Measurements from ENCODE around the gene FAM13C. TPM values are rescaled to one million over a fixed set of nuclear protein-coding genes. Genes with fewer than 3 reads are reported as not detected.

Gene FAM13C
- total RNA-seq, 4 donors from 2014 or later, result 45.1 to 62.9 (median 53.1) TPM

DNA sequence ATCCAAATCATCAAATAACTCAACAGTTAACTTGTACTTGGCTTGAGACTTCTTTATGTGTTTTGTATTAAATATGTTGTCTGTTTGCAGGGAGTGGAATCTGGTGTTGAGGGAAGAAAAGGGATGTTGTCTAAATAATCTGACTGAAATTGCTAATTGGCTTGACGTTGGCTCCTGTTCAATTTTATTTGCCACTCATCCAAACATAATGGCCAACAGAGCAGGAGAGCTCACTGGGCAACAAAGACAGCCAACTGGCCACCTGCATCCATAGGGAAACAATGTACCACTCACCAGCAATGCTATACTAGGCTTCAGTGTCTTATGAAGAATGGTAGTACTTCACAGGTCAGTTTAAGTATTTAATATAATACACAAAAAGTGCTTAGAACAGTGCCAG lies 80.5 kb downstream of the FAM13C start:
- H3K4me3 ChIP-seq, result no peak overlapping the region
- intact Hi-C loops (cut with DNase I), result no loop called here

DNA sequence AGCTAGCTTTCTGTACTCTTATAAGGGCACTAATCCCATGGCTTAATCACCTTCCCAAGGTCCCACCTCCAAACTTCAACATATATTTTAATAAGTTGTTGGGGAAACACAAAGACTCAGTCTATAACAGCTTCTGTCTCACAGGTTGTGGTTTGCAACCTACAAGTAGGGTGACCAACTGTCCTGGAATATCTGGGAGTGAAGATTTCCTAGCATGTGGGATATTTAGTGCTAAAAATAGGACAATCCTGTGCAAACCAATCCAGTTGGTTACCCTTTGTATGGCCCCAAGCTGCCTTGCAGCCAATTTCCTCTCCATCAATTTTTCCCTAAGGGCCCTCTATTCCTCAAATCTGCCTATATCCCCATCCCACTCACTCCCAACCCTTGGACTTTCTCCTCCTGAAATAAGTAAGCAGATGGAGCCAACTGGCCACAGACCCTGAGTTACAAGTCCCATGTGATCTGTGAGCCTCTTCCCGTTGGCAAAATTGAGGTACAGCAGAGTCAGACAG lies 82.3 kb downstream of the FAM13C start:
- no peaks in the 10 kb centered on the region for H3K9me3 ChIP-seq
- peak overlapping the region in 1 of 4 donors; percentile 35 for H3K27ac ChIP-seq (replicated peaks in 1 of 4)
- H3K4me3 ChIP-seq, result no peak overlapping the region
- no peak for DNase-seq (ENCODE audit: extremely low spot score)
- peaks cover 2 to 49% (median 46%) of the 10 kb centered on the region in 4 donors for H3K4me1 ChIP-seq
- WGBS, result 60% methylated on average over 1 of the region's 1 CpG
- peaks cover 0 to 14% (median 0%) of the 10 kb centered on the region in 4 donors for H3K36me3 ChIP-seq
- TF ChIP-seq POLR2AphosphoS5 (IDR thresholded peaks at IDR 0.05), result no peak
- no peak for TF ChIP-seq EP300 (IDR thresholded peaks at IDR 0.05)
- intact Hi-C loops (cut with DNase I), result no loop called here
- no peaks in the 10 kb centered on the region for H3K27me3 ChIP-seq

More for the DNA sequence above, 80.5 kb downstream of the FAM13C start:
- Histone ChIP-seq H3K36me3 (peaks cover 0 to 9% (median 0%) of the 10 kb centered on the region in 4 donors), H3K4me1 (peaks cover 5 to 57% (median 54%) of the 10 kb centered on the region in 4 donors), H3K9me3 (no peaks in the 10 kb centered on the region), H3K27me3 (no peaks in the 10 kb centered on the region), H3K27ac (replicated peaks in 1 of 4) (no peak overlapping the region)
- 77% methylated on average over 1 of the region's 1 CpG for WGBS
- TF ChIP-seq, protein P1, sequence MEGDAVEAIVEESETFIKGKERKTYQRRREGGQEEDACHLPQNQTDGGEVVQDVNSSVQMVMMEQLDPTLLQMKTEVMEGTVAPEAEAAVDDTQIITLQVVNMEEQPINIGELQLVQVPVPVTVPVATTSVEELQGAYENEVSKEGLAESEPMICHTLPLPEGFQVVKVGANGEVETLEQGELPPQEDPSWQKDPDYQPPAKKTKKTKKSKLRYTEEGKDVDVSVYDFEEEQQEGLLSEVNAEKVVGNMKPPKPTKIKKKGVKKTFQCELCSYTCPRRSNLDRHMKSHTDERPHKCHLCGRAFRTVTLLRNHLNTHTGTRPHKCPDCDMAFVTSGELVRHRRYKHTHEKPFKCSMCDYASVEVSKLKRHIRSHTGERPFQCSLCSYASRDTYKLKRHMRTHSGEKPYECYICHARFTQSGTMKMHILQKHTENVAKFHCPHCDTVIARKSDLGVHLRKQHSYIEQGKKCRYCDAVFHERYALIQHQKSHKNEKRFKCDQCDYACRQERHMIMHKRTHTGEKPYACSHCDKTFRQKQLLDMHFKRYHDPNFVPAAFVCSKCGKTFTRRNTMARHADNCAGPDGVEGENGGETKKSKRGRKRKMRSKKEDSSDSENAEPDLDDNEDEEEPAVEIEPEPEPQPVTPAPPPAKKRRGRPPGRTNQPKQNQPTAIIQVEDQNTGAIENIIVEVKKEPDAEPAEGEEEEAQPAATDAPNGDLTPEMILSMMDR (IDR thresholded peaks at IDR 0.05), result no peak
- no peak for TF ChIP-seq EP300 (IDR thresholded peaks at IDR 0.05)
- no peak for TF ChIP-seq POLR2A (IDR thresholded peaks at IDR 0.05; ENCODE audit: low read depth)
- no peak for TF ChIP-seq POLR2AphosphoS5 (IDR thresholded peaks at IDR 0.05)
- DNase-seq (ENCODE audit: extremely low spot score), result no peak

DNA sequence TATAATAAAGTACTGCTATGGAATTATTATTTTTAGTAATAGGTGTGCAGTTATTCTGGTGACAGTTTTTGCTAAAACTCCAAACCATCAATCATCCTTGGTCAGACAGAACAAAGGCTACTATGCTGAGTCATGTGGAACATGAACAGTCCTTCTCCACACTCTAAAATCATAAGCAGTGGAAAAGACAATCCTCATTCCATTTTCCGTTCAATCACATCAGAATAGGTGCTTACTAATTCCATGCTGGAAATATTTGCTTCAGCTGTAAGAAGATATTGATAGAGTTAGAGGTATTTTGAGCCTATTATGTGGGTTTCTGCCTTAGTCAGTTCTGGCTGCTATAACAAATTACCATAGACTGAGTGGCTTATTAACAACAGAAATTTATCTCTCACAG lies 82.9 kb downstream of the FAM13C start:
- no peak for TF ChIP-seq POLR2A (IDR thresholded peaks at IDR 0.05; ENCODE audit: low read depth)
- TF ChIP-seq, protein P1 (IDR thresholded peaks at IDR 0.05), result no peak
- TF ChIP-seq POLR2AphosphoS5 (IDR thresholded peaks at IDR 0.05), result no peak
- no peak for TF ChIP-seq EP300 (IDR thresholded peaks at IDR 0.05)
- peaks cover 0 to 15% (median 2%) of the 10 kb centered on the region in 4 donors for H3K36me3 ChIP-seq
- peak overlapping the region in 1 of 4 donors; percentile 35 for H3K27ac ChIP-seq (replicated peaks in 1 of 4)
- DNase-seq (ENCODE audit: extremely low spot score), result no peak
- WGBS, result 56% methylated on average over 1 of the region's 1 CpG
- intact Hi-C loops (cut with DNase I), result no loop called here
- H3K27me3 ChIP-seq, result no peaks in the 10 kb centered on the region
- H3K4me3 ChIP-seq, result no peak overlapping the region
- H3K9me3 ChIP-seq, result no peaks in the 10 kb centered on the region
- H3K4me1 ChIP-seq, result peaks cover 0 to 45% (median 41%) of the 10 kb centered on the region in 4 donors

DNA sequence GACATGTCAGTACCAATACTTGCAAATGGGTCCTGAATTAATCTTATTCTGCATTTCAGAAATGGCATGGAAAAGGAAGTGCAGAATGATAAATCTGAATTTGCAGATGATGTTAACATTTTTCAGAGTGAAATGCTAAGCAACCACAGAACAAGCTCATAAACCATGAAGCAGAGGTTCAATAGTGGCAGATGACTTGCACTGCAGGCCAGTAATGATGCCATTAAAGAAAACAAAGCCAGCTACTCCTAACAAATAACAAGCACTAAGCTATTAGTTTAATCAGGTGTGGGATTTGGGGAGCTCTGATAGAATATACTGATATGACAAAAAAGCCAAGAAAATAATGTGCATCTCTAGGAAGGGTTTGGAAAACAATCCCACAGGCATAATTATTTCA lies 85.4 kb downstream of the FAM13C start:
- H3K9me3 ChIP-seq, result no peaks in the 10 kb centered on the region
- peaks cover 0 to 39% (median 33%) of the 10 kb centered on the region in 4 donors for H3K4me1 ChIP-seq
- no peak for DNase-seq (ENCODE audit: extremely low spot score)
- H3K27ac ChIP-seq (replicated peaks in 1 of 4), result no peak overlapping the region
- intact Hi-C loops (cut with DNase I), result no loop called here
- TF ChIP-seq, protein P1 (IDR thresholded peaks at IDR 0.05), result no peak
- TF ChIP-seq POLR2A (IDR thresholded peaks at IDR 0.05; ENCODE audit: low read depth) (no peak), EP300 (IDR thresholded peaks at IDR 0.05) (no peak), POLR2AphosphoS5 (IDR thresholded peaks at IDR 0.05) (no peak)
- H3K4me3 ChIP-seq, result no peak overlapping the region
- no peaks in the 10 kb centered on the region for H3K27me3 ChIP-seq
- H3K36me3 ChIP-seq, result peaks cover 0 to 6% (median 2%) of the 10 kb centered on the region in 4 donors

DNA sequence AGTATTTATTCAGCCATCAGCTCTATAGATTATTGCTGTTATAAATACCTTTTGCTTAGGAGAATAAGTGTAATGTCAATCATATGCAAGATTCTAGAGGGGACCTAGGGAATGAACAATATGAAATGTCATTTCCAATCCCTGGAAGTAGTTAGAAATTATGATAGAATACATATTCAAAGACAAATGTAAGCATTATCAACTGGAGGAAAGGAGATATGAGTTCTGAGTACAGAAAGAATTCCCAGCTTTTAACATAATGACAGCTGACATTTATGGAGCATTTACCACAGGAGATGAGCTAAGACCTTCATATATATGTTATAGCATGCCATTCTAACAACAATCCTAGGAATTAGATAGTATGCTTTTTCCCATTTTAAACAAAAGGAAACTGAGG lies 86.2 kb downstream of the FAM13C start:
- intact Hi-C loops (cut with DNase I), result no loop called here
- Histone ChIP-seq H3K27me3 (no peaks in the 10 kb centered on the region), H3K36me3 (peaks cover 0 to 6% (median 2%) of the 10 kb centered on the region in 4 donors), H3K9me3 (no peaks in the 10 kb centered on the region), H3K4me1 (peaks cover 0 to 40% (median 37%) of the 10 kb centered on the region in 4 donors), H3K4me3 (no peak overlapping the region), H3K27ac (replicated peaks in 1 of 4) (no peak overlapping the region)
- TF ChIP-seq, protein P1 (IDR thresholded peaks at IDR 0.05), result no peak
- TF ChIP-seq POLR2AphosphoS5 (IDR thresholded peaks at IDR 0.05) (no peak), POLR2A (IDR thresholded peaks at IDR 0.05; ENCODE audit: low read depth) (no peak)
- no peak for DNase-seq (ENCODE audit: extremely low spot score)

Data from esophagus muscularis mucosa (tissue), 4 donors.